NT2/D1 (cell line): ENCODE results near the gene CDH13.

Source experiments
- SUZ12 ChIP-seq: IDR thresholded peaks from 2 replicates; pipeline ENCODE4 v1.6.1; 2011; ENCODE audit not compliant: insufficient read length, insufficient read depth; ENCODE audit errors: extremely low read depth
- YY1 ChIP-seq: IDR thresholded peaks from 2 replicates; pipeline ENCODE4 v1.6.1; 2011; ENCODE audit not compliant: insufficient read length, insufficient read depth
- ZNF274 ChIP-seq: IDR thresholded peaks from 2 replicates; pipeline ENCODE4 v1.6.1; 2011; ENCODE audit warnings: mild to moderate bottlenecking, low read depth, low read length

- TF ChIP-seq SUZ12 (no peak), ZNF274 (no peak), YY1 (no peak)
Observed at GRCh38 chr16:82657239-82657638, 30.5 kb downstream of the CDH13 start.
